K562 (cell line): ENCODE results near the gene TUT1. TPM values are rescaled to one million over a fixed set of nuclear protein-coding genes. Genes with fewer than 3 reads are reported as not detected.

ENCODE experiments used
- CXXC5 ChIP-seq: fragments of 250-450 bp; sonication (Bioruptor Pico); IDR thresholded peaks from 2 replicates; pipeline ENCODE4 v1.8.0; 2022; ENCODE audit warnings: inconsistent platforms, mild to moderate bottlenecking, moderate library complexity
- EGR1 ChIP-seq: fragments of 450-650 bp; conservative IDR thresholded peaks from 2 replicates; pipeline ENCODE4 v1.6.1; 2017; ENCODE audit warnings: mild to moderate bottlenecking
- EHMT2 ChIP-seq: fragments of 450-650 bp; IDR thresholded peaks from 2 replicates; pipeline ENCODE4 v1.6.1; 2018; ENCODE audit warnings: antibody characterized with exemption
- KDM2B ChIP-seq: fragments of 250-450 bp; sonication (Bioruptor Pico); IDR thresholded peaks from 2 replicates; pipeline ENCODE4 v1.8.0; 2021; ENCODE audit warnings: mild to moderate bottlenecking, moderate library complexity
- NFE2 ChIP-seq: IDR thresholded peaks from 2 replicates; pipeline ENCODE4 v1.6.1; 2014; ENCODE audit warnings: antibody characterized with exemption, low read depth
- POLR2H ChIP-seq: IDR thresholded peaks from 2 replicates; pipeline ENCODE4 v1.6.1; 2016; ENCODE audit warnings: missing genetic modification characterization, low read depth, mild to moderate bottlenecking, control low read depth, missing compliant biosample characterization, moderate library complexity
- polyA plus RNA-seq, 8 experiments: library from polyadenylated mRNA; depleted of rRNA in 4 of 8; stranded (reverse) in 5 of 8; unstranded in 3 of 8; fragments of >200 nt; fragmentation: Nextera tagmentation in 2 of 8; fragmentation: Illumina TruSeq in 1 of 8; extraction: Ambion mirVana in 2 of 8; extraction: Trizol in 1 of 8; gene quantifications; 2 replicates each; pipeline versions ENCODE4 v1.2.1 to v1.2.3, GENCODE V29; 2011 to 2014; ENCODE audit warnings: inconsistent platforms in 1 of 8, missing spikeins in 1 of 8
- total RNA-seq, 7 experiments: library from RNA; depleted of rRNA in 6 of 7; stranded (reverse); fragments of >200 nt in 6 of 7; fragmentation: Illumina TruSeq in 2 of 7; extraction: Trizol in 2 of 7; gene quantifications; 2 replicates each; pipeline versions ENCODE4 v1.2.1 to v1.2.3, GENCODE V29; 2011 to 2021; ENCODE audit warnings: low replicate concordance in 1 of 7
- TF ChIP-seq, protein P1 (sequence below): fragments of 250-450 bp; sonication (Bioruptor Pico); IDR thresholded peaks from 2 replicates; pipeline ENCODE4 v1.4.0; 2020; ENCODE audit warnings: mild to moderate bottlenecking, moderate library complexity
- TF ChIP-seq, protein P2 (sequence below): IDR thresholded peaks from 2 replicates; pipeline ENCODE4 v1.6.1; 2012; ENCODE audit warnings: low read depth, low read length, improper control_type of control experiment, borderline replicate concordance
- TF ChIP-seq, protein P3 (sequence below), 2 experiments: fragments of 450-650 bp in 1 of 2; IDR thresholded peaks; 2 replicates each; pipeline ENCODE4 v1.6.1; 2011 to 2017; ENCODE audit warnings: low read depth in 2 of 2, antibody characterized with exemption in 1 of 2, borderline replicate concordance in 1 of 2, low read length in 1 of 2, mild to moderate bottlenecking in 1 of 2, mixed read lengths in 1 of 2; ENCODE audit not compliant: control insufficient read depth in 1 of 2
- TF ChIP-seq, protein P4 (sequence below): fragments of 250-450 bp; sonication (Bioruptor Pico); IDR thresholded peaks from 2 replicates; pipeline ENCODE4 v1.4.0; 2020; ENCODE audit warnings: mild to moderate bottlenecking, moderate library complexity
- TF ChIP-seq, protein P5 (sequence below): sonication (generic); formaldehyde crosslinking; IDR thresholded peaks from 2 replicates; pipeline ENCODE4 v1.8.0; 2022; ENCODE audit warnings: mild to moderate bottlenecking, missing genetic modification reagents
- TF ChIP-seq, protein P6 (sequence below): IDR thresholded peaks from 2 replicates; pipeline ENCODE4 v1.6.1; 2011; ENCODE audit not compliant: insufficient read length; ENCODE audit errors: extremely low read depth

The TUT1 gene
- total and polyA plus RNA-seq, 9 of the 15 experiments (the other 6 are each of a cell fraction or from before 2014, with no cell fraction given): 0.66 to 44.3 (median 15.7) TPM

DNA sequence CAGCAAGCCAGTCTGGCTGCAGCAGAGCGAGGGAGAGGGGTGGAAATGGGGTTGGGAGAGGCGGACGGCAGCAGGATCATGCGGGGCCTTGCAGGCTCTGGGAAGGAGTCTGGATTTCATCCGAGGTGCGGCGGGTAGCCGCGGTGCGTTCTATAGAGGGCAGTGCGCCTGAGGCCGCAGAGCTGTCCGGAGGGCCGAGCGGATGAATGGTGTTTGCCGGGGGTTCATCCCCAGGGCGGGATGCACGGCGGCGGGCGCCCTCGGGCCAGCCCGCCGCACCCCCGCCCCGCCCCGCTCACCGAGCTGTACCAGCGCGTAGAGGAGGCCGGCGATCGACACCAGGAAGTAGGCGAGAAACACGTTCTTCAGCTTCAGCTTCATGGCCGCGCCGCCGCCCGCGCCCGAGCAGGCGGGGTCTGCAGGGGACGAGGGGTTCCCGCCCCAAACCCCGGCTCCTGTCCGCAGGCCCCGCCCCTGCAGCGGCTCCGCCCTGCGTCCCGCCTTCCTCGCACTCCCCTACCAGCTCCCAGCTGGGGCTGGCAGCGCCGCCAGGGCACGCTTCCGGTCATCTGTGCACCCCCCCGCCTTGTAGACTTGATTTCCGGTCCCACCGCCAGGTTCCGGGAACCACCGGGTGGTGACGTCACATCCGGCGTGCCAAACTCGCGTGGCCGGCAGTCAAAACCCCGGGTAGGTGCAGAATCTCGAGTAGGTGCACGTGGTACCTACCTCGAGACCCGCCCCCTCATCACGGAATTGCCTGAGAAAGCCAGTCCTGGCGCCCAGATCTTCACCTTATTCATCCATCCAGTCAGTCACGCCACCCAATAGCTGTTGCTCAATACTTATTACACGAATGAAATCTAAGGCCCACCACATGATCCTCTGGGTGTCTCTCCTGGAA is 30.5 kb upstream of the TUT1 start, which contains the start of gene B3GAT3 (continued):
- TF ChIP-seq, protein P1, sequence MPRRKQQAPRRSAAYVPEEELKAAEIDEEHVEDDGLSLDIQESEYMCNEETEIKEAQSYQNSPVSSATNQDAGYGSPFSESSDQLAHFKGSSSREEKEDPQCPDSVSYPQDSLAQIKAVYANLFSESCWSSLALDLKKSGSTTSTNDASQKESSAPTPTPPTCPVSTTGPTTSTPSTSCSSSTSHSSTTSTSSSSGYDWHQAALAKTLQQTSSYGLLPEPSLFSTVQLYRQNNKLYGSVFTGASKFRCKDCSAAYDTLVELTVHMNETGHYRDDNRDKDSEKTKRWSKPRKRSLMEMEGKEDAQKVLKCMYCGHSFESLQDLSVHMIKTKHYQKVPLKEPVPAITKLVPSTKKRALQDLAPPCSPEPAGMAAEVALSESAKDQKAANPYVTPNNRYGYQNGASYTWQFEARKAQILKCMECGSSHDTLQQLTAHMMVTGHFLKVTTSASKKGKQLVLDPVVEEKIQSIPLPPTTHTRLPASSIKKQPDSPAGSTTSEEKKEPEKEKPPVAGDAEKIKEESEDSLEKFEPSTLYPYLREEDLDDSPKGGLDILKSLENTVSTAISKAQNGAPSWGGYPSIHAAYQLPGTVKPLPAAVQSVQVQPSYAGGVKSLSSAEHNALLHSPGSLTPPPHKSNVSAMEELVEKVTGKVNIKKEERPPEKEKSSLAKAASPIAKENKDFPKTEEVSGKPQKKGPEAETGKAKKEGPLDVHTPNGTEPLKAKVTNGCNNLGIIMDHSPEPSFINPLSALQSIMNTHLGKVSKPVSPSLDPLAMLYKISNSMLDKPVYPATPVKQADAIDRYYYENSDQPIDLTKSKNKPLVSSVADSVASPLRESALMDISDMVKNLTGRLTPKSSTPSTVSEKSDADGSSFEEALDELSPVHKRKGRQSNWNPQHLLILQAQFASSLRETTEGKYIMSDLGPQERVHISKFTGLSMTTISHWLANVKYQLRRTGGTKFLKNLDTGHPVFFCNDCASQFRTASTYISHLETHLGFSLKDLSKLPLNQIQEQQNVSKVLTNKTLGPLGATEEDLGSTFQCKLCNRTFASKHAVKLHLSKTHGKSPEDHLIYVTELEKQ (CRISPR knock-in tag): no peak
- TF ChIP-seq EHMT2: no peak
- TF ChIP-seq CXXC5: peak; percentile 77
- TF ChIP-seq POLR2H (tag): peak; percentile 54
- TF ChIP-seq, protein P2, sequence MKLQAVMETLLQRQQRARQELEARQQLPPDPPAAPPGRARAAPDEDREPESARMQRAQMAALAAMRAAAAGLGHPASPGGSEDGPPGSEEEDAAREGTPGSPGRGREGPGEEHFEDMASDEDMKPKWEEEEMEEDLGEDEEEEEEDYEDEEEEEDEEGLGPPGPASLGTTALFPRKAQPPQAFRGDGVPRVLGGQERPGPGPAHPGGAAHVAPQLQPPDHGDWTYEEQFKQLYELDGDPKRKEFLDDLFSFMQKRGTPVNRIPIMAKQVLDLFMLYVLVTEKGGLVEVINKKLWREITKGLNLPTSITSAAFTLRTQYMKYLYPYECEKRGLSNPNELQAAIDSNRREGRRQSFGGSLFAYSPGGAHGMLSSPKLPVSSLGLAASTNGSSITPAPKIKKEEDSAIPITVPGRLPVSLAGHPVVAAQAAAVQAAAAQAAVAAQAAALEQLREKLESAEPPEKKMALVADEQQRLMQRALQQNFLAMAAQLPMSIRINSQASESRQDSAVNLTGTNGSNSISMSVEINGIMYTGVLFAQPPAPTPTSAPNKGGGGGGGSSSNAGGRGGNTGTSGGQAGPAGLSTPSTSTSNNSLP: 0 out of 2 replicates have a peak, but pooled peaks have one; percentile 21
- TF ChIP-seq, protein P3, sequence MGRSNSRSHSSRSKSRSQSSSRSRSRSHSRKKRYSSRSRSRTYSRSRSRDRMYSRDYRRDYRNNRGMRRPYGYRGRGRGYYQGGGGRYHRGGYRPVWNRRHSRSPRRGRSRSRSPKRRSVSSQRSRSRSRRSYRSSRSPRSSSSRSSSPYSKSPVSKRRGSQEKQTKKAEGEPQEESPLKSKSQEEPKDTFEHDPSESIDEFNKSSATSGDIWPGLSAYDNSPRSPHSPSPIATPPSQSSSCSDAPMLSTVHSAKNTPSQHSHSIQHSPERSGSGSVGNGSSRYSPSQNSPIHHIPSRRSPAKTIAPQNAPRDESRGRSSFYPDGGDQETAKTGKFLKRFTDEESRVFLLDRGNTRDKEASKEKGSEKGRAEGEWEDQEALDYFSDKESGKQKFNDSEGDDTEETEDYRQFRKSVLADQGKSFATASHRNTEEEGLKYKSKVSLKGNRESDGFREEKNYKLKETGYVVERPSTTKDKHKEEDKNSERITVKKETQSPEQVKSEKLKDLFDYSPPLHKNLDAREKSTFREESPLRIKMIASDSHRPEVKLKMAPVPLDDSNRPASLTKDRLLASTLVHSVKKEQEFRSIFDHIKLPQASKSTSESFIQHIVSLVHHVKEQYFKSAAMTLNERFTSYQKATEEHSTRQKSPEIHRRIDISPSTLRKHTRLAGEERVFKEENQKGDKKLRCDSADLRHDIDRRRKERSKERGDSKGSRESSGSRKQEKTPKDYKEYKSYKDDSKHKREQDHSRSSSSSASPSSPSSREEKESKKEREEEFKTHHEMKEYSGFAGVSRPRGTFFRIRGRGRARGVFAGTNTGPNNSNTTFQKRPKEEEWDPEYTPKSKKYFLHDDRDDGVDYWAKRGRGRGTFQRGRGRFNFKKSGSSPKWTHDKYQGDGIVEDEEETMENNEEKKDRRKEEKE (IDR thresholded peaks at IDR 0.05; ENCODE audit: borderline replicate concordance in 1 of 2, control insufficient read depth in 1 of 2, low read depth in 2 of 2, low read length in 1 of 2): 0 out of 4 replicates have a peak, but pooled peaks of 1 of the 2 experiments have one; percentile 22
- TF ChIP-seq NFE2: no peak
- TF ChIP-seq, protein P4, sequence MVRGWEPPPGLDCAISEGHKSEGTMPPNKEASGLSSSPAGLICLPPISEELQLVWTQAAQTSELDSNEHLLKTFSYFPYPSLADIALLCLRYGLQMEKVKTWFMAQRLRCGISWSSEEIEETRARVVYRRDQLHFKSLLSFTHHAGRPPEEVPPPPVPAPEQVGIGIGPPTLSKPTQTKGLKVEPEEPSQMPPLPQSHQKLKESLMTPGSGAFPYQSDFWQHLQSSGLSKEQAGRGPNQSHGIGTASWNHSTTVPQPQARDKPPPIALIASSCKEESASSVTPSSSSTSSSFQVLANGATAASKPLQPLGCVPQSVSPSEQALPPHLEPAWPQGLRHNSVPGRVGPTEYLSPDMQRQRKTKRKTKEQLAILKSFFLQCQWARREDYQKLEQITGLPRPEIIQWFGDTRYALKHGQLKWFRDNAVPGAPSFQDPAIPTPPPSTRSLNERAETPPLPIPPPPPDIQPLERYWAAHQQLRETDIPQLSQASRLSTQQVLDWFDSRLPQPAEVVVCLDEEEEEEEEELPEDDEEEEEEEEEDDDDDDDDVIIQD (CRISPR knock-in tag): no peak
- no peak for TF ChIP-seq KDM2B (CRISPR knock-in tag)
- TF ChIP-seq, protein P5, sequence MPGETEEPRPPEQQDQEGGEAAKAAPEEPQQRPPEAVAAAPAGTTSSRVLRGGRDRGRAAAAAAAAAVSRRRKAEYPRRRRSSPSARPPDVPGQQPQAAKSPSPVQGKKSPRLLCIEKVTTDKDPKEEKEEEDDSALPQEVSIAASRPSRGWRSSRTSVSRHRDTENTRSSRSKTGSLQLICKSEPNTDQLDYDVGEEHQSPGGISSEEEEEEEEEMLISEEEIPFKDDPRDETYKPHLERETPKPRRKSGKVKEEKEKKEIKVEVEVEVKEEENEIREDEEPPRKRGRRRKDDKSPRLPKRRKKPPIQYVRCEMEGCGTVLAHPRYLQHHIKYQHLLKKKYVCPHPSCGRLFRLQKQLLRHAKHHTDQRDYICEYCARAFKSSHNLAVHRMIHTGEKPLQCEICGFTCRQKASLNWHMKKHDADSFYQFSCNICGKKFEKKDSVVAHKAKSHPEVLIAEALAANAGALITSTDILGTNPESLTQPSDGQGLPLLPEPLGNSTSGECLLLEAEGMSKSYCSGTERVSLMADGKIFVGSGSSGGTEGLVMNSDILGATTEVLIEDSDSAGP (CRISPR knock-in tag): no peak
- TF ChIP-seq EGR1: peak; percentile 71
- TF ChIP-seq, protein P6, sequence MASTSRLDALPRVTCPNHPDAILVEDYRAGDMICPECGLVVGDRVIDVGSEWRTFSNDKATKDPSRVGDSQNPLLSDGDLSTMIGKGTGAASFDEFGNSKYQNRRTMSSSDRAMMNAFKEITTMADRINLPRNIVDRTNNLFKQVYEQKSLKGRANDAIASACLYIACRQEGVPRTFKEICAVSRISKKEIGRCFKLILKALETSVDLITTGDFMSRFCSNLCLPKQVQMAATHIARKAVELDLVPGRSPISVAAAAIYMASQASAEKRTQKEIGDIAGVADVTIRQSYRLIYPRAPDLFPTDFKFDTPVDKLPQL: no peak
